Measurements from ENCODE around the gene GREM2. TPM values are rescaled to one million over a fixed set of nuclear protein-coding genes. Genes with fewer than 3 reads are reported as not detected.

GREM2 gene
- total RNA-seq (2014; rRNA removed) (not detected in 2 replicates), Bru-seq, nascent RNA (percentile 1 among the genes with signal in this experiment), BruChase-seq, experiment 1, labeled RNA remaining after a 6-hour chase (percentile 1 among the genes with signal in this experiment), BruChase-seq, experiment 2, labeled RNA remaining after a 2-hour chase (percentile 1 among the genes with signal in this experiment)
- long read RNA-seq: 0 reads

DNA sequence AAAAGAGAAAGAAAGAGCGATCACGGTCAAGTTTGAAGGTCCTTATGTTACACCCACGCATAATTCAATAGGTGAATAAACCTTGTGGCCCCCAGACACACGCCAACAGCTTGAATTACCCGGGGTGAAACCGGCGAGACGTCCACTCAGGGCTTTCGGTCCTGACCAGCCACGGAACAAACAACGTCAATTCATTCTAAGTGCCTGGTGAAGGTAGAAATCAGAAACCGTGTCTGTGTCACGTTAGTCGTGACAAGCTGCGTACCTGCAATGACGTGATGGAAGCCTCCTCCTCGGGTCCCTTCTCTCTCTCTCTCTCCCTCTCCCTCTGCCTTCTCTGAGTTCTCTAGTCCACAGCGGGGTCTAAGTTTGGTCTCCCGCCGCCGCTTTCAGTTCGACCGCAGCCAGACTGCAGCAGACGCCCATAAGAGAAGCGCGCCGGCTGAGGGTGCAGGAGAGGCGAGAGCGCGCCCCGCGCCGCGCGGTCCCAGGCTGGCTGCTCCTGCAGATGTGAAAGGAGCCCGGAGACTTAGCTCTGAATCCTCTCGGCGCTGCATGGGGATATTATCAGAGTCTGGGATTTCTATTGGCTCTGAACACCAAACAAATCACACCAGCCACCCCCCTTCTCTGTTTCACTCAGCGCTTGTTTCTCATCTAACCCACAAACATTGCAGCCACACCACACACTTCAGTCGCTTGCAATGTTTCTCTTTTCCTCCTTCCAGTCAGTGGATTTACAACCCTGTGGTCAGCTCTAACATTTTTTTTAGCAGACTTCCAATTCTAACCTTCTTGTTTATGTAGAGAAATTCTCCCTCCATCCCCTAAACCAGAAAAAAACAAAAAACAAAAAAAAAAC, at the start of gene GREM2:
Gene GREM2, minus strand, starts transcription at position 537 of the 862 bp plus-strand sequence. CDS start 118,680 bp downstream, outside the sequence.
- peak within 1 kb of the TSS; percentile 85 for H3K4me2 ChIP-seq (ENCODE audit: low read length)
- H3K9me2 ChIP-seq (replicated peaks; ENCODE audit: low read length): no peaks in the 10 kb centered on the region
- H4K20me1 ChIP-seq (ENCODE audit: low read length): no peaks in the 10 kb centered on the region
- H3K9me3 ChIP-seq (ENCODE audit: low read length): no peaks in the 10 kb centered on the region
- peak within 1 kb of the TSS; percentile 68 for H3K4me3 ChIP-seq (ENCODE audit: low read length)
- BruUV-seq (replicated peaks): no TSS peak
- TF ChIP-seq EZH2 (IDR thresholded peaks at IDR 0.05; ENCODE audit: low read length, unreplicated experiment): peak; percentile 53
- TF ChIP-seq, protein P1, sequence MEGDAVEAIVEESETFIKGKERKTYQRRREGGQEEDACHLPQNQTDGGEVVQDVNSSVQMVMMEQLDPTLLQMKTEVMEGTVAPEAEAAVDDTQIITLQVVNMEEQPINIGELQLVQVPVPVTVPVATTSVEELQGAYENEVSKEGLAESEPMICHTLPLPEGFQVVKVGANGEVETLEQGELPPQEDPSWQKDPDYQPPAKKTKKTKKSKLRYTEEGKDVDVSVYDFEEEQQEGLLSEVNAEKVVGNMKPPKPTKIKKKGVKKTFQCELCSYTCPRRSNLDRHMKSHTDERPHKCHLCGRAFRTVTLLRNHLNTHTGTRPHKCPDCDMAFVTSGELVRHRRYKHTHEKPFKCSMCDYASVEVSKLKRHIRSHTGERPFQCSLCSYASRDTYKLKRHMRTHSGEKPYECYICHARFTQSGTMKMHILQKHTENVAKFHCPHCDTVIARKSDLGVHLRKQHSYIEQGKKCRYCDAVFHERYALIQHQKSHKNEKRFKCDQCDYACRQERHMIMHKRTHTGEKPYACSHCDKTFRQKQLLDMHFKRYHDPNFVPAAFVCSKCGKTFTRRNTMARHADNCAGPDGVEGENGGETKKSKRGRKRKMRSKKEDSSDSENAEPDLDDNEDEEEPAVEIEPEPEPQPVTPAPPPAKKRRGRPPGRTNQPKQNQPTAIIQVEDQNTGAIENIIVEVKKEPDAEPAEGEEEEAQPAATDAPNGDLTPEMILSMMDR (conservative IDR thresholded peaks at IDR 0.05; ENCODE audit: low read depth, low read length): no peak
- ChIA-PET CTCF (no interaction called here), POLR2A (ENCODE audit: unreplicated experiment) (no interaction called here)
- peaks cover 72% of the 10 kb centered on the region for H3K27me3 ChIP-seq (ENCODE audit: low read length)
- H3F3A ChIP-seq (ENCODE audit: low read length, unreplicated experiment): no peaks in the 10 kb centered on the region
- no peak within 1 kb of the TSS for H3K9ac ChIP-seq (ENCODE audit: low read length)
- no peaks in the 10 kb centered on the region for H3K79me2 ChIP-seq (ENCODE audit: low read length)
- H3K27ac ChIP-seq (ENCODE audit: low read length): no peak within 1 kb of the TSS
- peaks cover 10% of the 10 kb centered on the region; the same call in 1 of the 2 replicates for H3K4me1 ChIP-seq (ENCODE audit: insufficient read depth, low read length)
- peak; percentile 75 for ATAC-seq
- H3K36me3 ChIP-seq (ENCODE audit: low read depth, low read length): no peaks in the 10 kb centered on the region
- DNase-seq: peak; percentile 40
- intact Hi-C loops (cut with micrococcal nuclease): loop anchor here (5.0 kb wide), 1 partner anchor 75 kb away; no protein-coding TSS in a partner anchor
- peak within 1 kb of the TSS; percentile 81 for H2AFZ ChIP-seq (ENCODE audit: low read length)

GRCh38 chr1:240658312-240658960, 46.5 kb upstream of the GREM2 start:
- no TSS peak for BruUV-seq (replicated peaks)

More at GRCh38 chr1:240658312-240658960, 46.5 kb upstream of the GREM2 start:
- no peaks in the 10 kb centered on the region for H3K79me2 ChIP-seq (ENCODE audit: low read length)
- H3K4me2 ChIP-seq (ENCODE audit: low read length): peak overlapping the region; percentile 20
- H3K9me3 ChIP-seq (ENCODE audit: low read length): no peaks in the 10 kb centered on the region
- H3K9me2 ChIP-seq (replicated peaks; ENCODE audit: low read length): no peaks in the 10 kb centered on the region
- H3K9ac ChIP-seq (ENCODE audit: low read length): no peak overlapping the region
- ChIA-PET POLR2A (ENCODE audit: unreplicated experiment) (no interaction called here), CTCF (no interaction called here)
- ATAC-seq (no peak), DNase-seq (peak; percentile 35)
- no peaks in the 10 kb centered on the region for H4K20me1 ChIP-seq (ENCODE audit: low read length)
- intact Hi-C loops (cut with micrococcal nuclease): no loop called here
- H3K36me3 ChIP-seq (ENCODE audit: low read depth, low read length): no peaks in the 10 kb centered on the region
- no peaks in the 10 kb centered on the region for H3F3A ChIP-seq (ENCODE audit: low read length, unreplicated experiment)
- TF ChIP-seq EZH2phosphoT487 (IDR thresholded peaks at IDR 0.05; ENCODE audit: borderline replicate concordance, low read length) (no peak), EZH2 (IDR thresholded peaks at IDR 0.05; ENCODE audit: low read length, unreplicated experiment) (no peak)
- TF ChIP-seq, protein P1 (conservative IDR thresholded peaks at IDR 0.05; ENCODE audit: low read depth, low read length): no peak
- H3K27ac ChIP-seq (ENCODE audit: low read length): no peak overlapping the region
- H3K4me1 ChIP-seq (ENCODE audit: insufficient read depth, low read length): peaks cover 6% of the 10 kb centered on the region; the same call in 1 of the 2 replicates
- no peak overlapping the region for H3K4me3 ChIP-seq (ENCODE audit: low read length)
- peaks cover 68% of the 10 kb centered on the region for H3K27me3 ChIP-seq (ENCODE audit: low read length)
- no peak overlapping the region for H2AFZ ChIP-seq (ENCODE audit: low read length)
